Measurements from ENCODE around the gene DNAJC12. TPM values are rescaled to one million over a fixed set of nuclear protein-coding genes. Genes with fewer than 3 reads are reported as not detected.
"Not testable (repeated sequence)": the region's sequence is repeated elsewhere in the genome, so short reads cannot be mapped to it uniquely, and the experiment has no call there.

The DNAJC12 gene
- total RNA-seq, 1 donor from 2014 or later, result 54.7 TPM

DNA sequence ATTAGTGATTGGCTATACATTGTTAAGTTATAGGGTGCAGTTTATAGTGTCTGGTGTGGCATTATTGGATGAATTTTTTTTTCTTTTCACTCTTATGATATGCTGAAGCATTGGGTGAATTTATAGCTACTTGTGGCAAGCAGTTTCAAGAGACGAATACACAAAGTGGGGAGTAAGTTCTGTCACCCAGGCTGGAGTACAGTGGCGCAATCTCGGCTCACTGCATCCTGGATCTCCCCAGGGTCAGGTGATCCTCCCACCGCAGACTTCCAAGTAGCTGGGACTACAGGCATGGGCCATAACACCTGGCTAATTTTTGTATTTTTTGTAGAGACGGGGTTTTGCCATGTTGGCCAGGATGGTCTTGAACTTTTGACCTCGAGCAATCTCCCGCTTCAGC is 40.1 kb upstream of the DNAJC12 start:
- DNase-seq, result no peak
- H3K9me3 Mint-ChIP-seq (ENCODE audit: unreplicated experiment), result peaks cover 5% of the 10 kb centered on the region
- TF ChIP-seq, protein P1, sequence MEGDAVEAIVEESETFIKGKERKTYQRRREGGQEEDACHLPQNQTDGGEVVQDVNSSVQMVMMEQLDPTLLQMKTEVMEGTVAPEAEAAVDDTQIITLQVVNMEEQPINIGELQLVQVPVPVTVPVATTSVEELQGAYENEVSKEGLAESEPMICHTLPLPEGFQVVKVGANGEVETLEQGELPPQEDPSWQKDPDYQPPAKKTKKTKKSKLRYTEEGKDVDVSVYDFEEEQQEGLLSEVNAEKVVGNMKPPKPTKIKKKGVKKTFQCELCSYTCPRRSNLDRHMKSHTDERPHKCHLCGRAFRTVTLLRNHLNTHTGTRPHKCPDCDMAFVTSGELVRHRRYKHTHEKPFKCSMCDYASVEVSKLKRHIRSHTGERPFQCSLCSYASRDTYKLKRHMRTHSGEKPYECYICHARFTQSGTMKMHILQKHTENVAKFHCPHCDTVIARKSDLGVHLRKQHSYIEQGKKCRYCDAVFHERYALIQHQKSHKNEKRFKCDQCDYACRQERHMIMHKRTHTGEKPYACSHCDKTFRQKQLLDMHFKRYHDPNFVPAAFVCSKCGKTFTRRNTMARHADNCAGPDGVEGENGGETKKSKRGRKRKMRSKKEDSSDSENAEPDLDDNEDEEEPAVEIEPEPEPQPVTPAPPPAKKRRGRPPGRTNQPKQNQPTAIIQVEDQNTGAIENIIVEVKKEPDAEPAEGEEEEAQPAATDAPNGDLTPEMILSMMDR (IDR thresholded peaks at IDR 0.05; ENCODE audit: partially characterized antibody, unreplicated experiment), result no peak
- no peaks in the 10 kb centered on the region for H3K4me1 Mint-ChIP-seq (ENCODE audit: low read depth, unreplicated experiment)
- no peak overlapping the region for H3K27ac Mint-ChIP-seq (ENCODE audit: unreplicated experiment)
- H3K4me3 Mint-ChIP-seq (ENCODE audit: unreplicated experiment), result no peak overlapping the region
- no peaks in the 10 kb centered on the region for H3K27me3 Mint-ChIP-seq (ENCODE audit: unreplicated experiment)
- H3K36me3 Mint-ChIP-seq (ENCODE audit: unreplicated experiment), result no peaks in the 10 kb centered on the region

DNA sequence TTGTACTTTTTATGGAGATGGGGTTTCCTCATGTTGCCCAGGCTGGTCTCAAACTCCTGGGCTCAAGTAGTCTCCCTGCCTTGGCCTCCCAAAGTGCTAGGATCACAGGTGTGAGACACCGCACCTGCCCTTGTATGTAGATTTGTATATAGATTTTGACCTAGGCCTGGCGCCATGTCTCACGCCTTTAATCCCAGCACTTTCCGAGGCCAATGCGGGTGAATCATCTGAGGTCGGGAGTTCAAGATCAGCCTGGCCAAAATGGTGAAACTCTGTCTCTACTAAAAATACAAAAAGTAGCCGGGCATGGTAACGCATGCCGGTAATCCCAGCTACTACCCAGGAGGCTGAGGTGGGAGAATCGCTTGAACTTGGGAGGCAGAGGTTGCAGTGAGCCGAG is 39.4 kb upstream of the DNAJC12 start:
- not testable (repeated sequence) for DNase-seq; H3K36me3 Mint-ChIP-seq (ENCODE audit: unreplicated experiment); H3K4me3 Mint-ChIP-seq (ENCODE audit: unreplicated experiment); H3K9me3 Mint-ChIP-seq (ENCODE audit: unreplicated experiment); H3K27ac Mint-ChIP-seq (ENCODE audit: unreplicated experiment); H3K27me3 Mint-ChIP-seq (ENCODE audit: unreplicated experiment); H3K4me1 Mint-ChIP-seq (ENCODE audit: low read depth, unreplicated experiment)

DNA sequence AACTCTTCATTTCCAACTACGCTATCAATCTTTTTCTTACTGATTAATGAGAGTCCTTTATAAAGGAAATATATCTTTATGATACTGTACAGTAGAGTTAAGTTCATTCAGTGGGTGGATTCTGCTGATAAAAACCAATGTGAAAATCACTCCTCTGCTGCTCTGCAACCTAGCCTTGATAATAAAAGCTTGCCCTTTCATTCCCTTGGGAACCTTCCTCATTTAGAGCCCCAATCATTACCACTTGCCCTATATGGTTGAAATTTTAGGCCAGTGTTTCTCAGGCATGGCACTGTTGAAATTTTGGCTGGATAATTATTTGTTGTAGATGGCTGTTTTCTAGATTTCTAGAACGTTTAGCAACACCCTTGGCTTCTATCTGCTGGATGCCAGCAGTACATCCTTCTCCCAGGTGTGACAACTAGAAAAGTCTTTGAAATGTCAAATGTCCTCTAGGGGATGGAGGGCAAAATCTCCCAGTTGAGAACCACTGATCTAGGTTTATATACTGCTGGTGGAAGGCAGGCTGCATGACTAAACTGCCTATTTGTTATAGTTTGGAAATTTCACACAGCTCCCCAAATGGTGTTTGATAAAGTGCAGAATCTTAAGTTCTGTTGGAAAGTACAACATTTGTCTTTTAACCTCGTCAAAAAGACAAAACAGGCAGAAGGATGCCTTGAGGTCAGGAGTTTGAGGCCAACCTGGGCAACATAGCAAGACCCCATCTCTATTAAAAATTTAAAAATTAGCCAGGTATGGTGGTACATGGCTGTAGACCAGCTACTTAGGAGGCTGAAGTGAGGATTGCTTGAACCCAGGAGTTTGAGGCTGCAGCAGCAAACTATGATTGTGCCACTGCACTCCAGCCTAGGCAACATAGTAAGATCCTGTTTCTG is 37.6 kb upstream of the DNAJC12 start:
- Mint-ChIP-seq H3K9me3 (ENCODE audit: unreplicated experiment) (peaks cover 3% of the 10 kb centered on the region), H3K4me1 (ENCODE audit: low read depth, unreplicated experiment) (no peaks in the 10 kb centered on the region), H3K36me3 (ENCODE audit: unreplicated experiment) (no peaks in the 10 kb centered on the region), H3K27ac (ENCODE audit: unreplicated experiment) (no peak overlapping the region), H3K27me3 (ENCODE audit: unreplicated experiment) (no peaks in the 10 kb centered on the region), H3K4me3 (ENCODE audit: unreplicated experiment) (no peak overlapping the region)
- no peak for DNase-seq
- TF ChIP-seq, protein P1 (IDR thresholded peaks at IDR 0.05; ENCODE audit: partially characterized antibody, unreplicated experiment), result no peak

DNA sequence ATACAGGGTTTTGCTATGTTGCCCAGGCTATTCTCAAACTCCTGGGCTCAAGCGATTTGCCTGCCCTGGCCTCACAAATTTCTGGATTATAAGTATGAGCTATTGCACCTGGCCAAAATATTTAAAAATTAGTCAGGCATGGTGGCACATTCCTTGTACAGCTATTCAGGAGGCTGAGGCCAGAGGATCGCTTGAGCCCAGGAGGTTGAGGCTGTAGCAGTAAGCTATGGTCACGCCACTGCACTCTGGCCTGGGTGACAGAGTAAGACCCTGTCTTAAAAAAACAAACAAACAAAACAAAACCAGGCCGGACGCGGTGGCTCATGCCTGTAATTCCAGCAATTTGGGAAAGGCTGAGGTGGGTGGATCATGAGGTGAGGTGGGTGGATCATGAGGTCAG is 32.0 kb upstream of the DNAJC12 start:
- Mint-ChIP-seq H3K27ac (ENCODE audit: unreplicated experiment) (no peak overlapping the region), H3K4me1 (ENCODE audit: low read depth, unreplicated experiment) (no peaks in the 10 kb centered on the region), H3K9me3 (ENCODE audit: unreplicated experiment) (peaks cover 3% of the 10 kb centered on the region), H3K4me3 (ENCODE audit: unreplicated experiment) (no peak overlapping the region), H3K36me3 (ENCODE audit: unreplicated experiment) (no peaks in the 10 kb centered on the region), H3K27me3 (ENCODE audit: unreplicated experiment) (no peaks in the 10 kb centered on the region)
- TF ChIP-seq, protein P1 (IDR thresholded peaks at IDR 0.05; ENCODE audit: partially characterized antibody, unreplicated experiment), result no peak
- DNase-seq, result no peak

DNA sequence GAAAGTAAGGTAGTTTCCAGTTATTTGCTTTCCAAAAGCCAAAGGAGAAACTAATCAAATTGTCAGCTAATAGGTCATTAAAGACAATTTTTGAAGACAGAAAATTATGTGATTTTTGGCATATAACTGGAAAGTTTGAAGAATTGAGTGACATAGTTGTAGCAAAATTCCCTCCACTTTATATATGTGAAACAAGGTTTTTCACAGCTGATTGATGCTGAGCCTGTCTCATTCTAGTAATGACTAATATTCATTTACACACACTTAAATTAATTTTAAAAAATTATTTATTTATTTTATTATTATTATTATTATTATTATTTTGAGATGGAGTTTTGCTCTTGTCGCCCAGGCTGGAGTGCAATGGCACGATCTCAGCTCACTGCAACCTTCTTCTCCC is 30.1 kb upstream of the DNAJC12 start:
- no peak for DNase-seq
- Mint-ChIP-seq H3K4me1 (ENCODE audit: low read depth, unreplicated experiment) (no peaks in the 10 kb centered on the region), H3K4me3 (ENCODE audit: unreplicated experiment) (no peak overlapping the region), H3K27me3 (ENCODE audit: unreplicated experiment) (no peaks in the 10 kb centered on the region), H3K36me3 (ENCODE audit: unreplicated experiment) (no peaks in the 10 kb centered on the region), H3K27ac (ENCODE audit: unreplicated experiment) (no peak overlapping the region), H3K9me3 (ENCODE audit: unreplicated experiment) (no peaks in the 10 kb centered on the region)
- TF ChIP-seq, protein P1 (IDR thresholded peaks at IDR 0.05; ENCODE audit: partially characterized antibody, unreplicated experiment), result no peak
